Islet precursor cell (in vitro differentiated cells): ENCODE measurements around the gene SCT.
"Not testable (repeated sequence)": the region's sequence is repeated elsewhere in the genome, so short reads cannot be mapped to it uniquely, and the experiment has no call there.

ENCODE experiments used
- DNase-seq: peaks from one replicate; pipeline ENCODE4 v3.0.0-alpha.2; 2018

SCT gene, protein sequence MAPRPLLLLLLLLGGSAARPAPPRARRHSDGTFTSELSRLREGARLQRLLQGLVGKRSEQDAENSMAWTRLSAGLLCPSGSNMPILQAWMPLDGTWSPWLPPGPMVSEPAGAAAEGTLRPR

DNA sequence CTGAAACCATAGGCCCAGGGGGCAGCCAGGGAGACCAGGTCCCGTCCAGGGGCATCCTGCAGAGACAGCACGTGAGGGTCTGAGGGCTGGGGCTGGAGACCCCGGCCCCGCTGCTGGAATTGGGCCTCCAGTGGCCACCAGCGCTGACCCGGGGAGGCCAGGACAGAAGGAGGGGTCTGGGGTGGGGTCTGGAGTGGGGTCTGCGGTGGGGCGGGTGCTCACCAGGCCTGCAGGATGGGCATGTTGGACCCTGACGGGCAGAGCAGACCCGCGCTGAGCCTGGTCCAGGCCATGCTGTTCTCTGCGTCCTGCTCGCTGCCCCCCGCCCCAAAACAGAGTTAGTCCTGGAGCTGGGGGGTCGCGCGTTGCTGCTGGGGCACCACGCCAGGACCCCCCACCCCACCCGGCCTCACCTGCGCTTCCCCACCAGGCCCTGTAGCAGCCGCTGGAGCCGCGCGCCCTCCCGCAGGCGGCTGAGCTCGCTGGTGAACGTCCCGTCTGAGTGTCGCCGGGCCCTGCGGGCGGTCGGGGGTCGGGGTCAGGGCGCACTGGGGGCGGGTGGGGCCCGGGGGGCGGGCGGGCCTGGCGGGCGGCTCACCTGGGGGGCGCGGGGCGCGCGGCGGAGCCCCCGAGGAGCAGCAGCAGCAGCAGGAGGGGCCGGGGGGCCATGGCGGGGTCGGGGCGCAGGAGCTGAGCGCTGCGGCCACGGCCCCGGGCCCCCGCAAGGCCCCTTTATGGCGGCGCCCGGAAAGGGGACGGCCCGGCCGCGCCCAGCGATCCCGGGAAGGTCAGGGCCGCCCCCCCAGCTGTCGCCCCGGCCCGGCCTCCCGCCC, at the start of gene SCT:
Gene SCT (minus strand): TSS at position 707 of the 833 bp plus-strand sequence. CDS start 38 bp downstream, at position 669.
- DNase-seq = no peak

DNA sequence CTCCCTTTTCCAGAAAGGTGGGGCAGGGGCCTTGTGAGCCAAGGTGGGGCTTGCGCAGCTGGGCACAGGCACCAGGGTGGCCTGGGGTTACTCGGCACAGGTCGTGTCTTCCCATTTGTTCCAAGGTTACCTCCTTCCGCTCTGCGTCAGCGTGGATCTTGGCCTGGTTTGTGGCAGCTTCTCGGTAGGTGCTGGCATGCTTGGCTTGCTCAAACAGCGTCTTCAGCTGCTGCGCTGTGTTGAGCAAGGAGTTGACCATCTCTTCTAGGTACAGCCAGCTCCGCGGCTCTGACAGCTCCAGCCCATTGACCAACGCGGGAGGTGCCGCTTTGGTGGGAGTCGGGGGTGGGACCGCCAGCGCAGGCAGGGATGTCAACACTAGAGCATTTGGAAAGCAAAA, 47.4 kb upstream of the SCT start:
- DNase-seq = no peak

DNA sequence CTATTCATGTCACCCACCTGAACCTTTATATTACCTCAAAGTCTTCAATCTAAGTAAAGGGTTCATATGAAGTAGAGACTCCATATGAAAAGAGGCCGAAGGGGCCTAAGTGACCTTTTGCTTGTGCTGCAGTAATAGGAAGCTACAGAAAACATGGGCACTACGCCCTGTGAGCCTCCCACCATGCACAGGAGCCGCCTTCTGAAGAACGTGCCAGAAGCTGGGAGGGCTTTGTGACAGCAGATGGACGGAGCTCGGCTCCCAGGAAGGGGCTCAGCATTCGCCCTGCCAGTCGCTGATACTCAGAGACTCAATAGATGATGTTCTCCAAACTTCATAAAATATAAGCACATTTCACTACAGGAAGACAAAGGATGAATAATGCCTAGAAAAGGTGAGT, 46.9 kb upstream of the SCT start:
- no peak for DNase-seq

DNA sequence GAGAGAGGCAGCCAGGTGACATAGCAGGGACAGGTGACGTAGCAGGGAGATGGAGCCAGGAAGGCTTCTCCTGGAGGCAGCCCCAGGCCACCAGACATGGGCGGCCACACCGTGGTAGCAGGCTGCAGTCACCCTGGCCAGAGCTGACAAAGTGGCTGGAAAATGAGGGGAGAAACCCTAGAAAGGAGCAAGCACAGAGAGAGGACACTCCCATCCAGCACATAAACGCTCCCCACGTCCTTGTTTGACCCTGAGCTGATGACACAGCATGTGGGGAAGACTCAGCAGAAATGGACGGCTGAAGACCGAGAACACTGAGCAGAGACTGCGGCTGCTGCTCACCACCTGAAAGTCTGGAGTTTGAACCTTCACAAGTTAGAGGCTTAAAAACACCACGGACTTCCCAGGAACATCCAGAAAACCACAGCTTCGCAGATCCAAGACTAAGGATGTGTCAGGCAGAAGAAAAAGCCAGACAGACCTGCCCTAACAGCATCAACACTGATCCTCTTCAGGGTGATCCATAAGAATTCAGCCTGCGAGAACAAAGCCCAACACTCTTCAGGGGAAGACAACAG, 38.8 kb upstream of the SCT start:
- no peak for DNase-seq

DNA sequence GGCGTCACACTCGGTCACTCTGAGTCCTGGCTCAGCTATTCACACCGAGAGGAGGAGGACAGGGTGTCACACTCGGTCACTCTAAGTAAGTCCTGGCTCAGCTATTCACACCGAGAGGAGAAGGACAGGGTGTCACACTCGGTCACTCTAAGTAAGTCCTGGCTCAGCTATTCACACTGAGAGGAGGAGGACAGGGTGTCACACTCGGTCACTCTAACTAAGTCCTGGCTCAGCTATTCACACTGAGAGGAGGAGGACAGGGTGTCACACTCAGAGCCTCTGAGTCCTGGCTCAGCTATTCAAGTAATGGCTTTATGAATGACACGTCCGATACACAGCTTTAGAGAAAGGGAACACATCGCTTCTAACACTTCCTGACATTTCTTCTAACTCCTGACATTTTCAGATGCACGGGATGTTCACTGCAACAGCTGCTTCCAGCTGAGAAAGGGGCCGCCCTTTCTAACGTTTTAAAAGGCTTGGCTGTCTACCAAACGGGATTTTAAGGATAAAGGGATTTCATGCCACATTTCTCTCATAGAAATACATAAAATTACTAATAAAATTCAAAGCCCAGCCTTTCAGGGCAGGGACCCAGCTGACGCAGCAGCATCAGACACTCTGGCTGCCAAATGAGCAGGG, 38.2 kb upstream of the SCT start:
- DNase-seq = no peak

DNA sequence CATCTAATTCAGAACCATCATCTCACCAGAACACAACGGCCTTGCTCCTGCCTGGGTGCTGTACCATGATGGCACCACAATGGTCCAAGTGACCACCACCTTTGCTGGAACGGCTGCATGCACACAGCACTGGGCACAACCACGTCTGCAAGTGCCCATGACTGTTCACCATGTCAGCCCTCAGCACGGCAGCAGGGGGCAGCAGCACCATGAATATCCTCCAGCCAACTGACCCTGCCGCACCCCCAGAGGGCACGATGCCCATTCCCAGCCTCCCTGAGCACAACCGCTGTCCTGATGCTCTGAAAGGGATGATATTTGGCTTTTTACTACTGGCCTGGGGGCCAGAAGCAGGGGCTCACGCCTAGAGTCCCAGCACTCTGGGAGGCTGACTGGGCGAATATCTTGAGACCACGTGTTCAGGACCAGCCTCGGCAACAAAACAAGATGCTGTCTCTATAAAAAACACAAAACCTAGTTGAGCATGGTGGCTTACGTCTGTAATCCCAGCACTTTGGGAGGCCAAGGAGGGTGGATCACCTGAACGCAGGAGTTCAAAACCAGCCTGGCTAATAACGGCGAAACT, 35.8 kb upstream of the SCT start:
- peak; percentile 78 for DNase-seq

DNA sequence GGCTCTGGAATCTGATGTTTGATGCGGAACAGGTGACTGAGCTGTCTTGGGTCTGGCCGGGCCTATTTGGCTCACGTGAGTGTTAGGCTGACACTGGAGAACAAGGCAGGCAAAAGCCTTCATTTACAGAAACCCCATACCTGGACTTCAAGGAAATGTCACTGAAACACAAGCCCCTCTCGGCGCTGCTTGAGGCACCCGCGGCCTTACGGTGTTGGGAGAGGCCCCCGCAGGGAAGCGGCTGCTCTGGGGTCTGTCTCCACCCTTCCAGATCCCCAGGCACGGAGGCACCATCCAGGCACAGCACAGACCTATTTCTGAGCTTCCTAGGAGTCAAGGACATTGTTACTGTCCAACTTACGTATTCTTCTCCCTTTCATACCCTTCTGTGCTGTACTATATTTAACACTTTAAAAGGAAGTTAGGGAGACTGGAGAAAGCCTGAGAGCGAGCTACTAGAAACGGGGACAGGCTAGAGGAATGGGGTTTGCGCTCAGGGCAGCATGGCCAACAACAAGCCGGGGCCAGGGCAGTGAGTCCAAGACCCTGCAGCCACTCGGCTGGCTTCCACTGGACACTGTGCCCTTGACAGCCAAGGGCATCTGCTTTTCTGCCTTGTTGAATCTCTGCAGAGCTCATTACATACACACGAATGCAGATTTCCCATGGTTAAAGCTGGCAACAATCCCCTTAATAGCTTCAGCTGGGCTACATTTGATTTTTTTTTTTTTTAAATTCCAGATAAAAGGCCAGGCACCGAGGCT, 33.9 kb upstream of the SCT start:
- no peak for DNase-seq

DNA sequence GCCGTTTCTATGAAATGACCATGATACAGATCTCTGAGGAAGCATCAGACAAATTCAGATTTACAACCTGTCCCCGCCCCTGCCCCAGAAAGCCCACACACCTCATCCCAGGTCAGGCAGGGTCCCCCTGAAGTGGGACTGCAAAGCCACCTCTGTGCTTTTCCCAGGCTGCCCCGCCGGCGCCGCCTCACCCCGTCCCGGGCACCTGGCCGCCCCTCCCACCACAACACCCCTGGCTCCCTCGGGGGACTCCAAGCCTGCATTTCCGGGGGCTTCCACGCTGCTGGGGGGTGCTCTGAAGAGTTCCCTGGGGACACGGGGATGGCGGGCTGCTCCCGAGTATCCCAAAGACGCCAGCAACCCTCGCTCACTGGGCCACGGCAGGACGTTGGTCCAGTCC, 33.3 kb upstream of the SCT start:
- no peak for DNase-seq

DNA sequence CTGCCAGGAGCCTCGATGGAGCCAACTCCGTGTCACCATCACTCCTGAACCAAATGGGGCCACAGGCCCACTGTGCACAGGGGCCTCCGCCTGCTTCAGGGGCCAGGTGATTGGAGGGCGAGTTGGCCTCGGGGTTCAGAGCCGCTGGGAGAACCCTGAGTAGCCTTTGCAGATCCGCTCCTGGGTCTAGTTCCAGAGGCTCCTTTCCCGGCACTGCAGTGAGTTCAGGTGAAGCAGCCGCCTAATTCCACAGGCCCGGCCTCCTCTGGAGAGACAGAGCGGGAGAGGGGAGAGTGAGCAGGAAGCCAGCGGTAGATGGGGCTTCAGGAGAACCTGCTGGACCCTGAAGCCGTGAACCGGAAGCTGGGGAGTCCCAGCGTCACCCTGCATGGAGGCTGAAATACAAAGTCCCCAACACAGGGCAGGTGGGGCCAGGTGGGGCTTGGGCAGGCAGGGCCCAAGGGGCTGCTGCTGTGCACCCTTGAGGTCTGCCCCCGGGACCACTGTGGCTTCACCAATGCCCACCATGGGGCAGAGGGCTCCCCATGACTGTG, 32.6 kb upstream of the SCT start:
- peak; percentile 34 for DNase-seq

DNA sequence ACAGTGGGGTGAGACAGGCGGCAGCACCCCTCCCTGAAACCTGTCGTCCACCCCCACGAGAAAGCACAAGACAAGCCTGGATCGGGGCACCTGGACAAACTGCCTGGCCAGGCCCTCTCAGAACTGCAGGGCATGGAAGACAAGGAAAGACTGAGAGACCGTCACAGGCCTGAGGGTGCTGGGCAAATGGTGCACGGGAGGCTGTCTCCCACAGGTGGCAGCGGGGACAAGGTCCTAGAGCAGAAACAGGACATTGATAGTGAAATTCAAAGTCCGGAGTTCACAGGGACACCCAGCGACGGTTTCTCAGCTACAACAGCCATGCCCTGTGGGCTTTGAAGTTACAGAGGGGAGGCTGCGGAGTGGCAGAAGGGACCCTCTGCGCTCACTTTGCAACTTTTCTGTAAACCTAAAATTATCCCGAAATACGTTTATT, 30.7 kb upstream of the SCT start:
- DNase-seq = no peak

DNA sequence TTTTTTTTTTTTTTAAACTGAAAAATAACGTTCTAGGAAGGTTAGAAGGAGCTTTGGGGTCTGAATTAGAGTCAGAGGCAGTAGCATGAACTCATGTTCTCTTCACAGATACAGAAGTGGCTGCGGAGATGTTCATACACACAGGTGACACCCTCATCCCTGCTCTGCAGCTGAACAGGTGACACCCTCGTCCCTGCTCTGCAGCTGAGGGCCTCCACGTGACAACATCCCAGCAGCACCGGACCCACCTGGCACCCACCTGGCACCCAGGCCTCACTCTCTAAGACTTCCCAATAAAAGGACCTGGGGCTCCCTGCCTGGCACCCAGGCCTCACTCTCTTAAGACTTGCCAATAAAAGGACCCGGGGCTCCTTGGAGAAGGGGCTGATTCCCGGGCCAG, 29.9 kb upstream of the SCT start:
- DNase-seq = no peak

DNA sequence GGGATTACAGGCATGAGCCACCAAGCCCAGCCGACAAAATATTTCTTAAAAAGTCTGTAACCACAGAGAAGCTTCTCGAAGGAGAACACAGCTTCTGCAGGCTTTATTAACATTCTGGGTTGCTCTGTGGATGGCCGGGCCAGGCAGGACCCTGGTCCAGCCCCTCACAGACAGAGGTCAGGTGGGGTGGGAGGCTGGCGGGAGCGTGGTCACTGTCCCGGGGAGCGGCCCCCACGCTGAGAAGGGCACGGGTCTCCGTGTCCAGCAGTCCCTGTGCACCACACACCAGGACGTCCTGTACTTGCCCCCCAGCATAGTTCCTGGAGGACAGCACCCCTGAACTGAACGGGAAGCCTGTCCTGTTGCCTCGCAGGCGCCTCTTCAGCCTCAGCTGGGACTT, 29.4 kb upstream of the SCT start:
- DNase-seq = no peak

DNA sequence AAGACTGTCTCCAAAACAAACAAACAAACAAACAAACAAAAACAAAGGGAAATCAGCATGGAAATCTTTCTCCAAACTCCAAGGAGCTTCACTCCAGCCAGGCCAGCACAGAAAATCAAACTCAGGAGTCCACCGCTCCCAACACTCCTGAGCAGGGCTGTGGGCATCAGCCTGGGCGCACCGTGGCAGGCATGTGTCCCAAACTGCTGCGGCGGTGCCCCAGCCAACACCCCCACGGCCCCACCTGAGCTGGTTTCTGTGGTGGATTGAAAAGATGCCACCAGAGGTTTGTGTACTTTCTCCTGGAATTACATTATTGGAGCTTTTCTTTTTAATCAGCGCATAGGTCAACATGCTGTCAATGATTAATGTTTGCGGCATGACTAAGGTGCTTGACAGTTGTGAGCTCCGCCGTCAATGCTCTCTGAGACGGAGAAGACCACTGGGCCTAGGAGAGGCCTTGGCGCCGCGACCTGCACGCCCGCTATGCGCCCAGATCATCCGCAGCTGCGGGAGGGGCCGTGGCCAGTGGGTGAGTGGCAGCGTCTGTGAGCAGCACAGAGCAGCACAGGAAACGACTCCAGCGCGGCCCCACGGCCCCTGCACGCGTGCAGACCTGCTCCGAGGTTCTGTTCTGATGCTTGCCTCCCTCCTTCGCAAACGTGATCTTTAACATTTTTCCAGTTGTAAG, 28.2 kb upstream of the SCT start:
- DNase-seq = no peak

DNA sequence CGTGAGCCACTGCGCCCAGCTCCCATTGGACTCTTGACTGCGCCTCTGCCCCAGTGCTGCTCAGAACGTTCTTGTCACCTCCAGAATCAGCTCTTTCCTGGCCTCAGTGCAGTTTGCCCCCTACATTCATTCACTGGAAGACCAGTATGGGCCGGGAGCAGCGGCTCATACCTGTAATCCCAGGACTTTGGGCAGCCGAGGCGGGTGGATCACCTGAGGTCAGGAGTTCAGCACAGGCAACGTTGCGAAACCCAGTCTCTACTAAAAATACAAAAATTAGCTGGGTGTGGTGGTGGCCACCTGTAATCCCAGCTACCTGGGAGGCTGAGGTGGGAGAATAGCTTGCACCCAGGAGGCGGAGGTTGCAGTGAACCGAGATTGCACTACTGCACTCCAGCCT, 27.5 kb upstream of the SCT start:
- not testable (repeated sequence) for DNase-seq

DNA sequence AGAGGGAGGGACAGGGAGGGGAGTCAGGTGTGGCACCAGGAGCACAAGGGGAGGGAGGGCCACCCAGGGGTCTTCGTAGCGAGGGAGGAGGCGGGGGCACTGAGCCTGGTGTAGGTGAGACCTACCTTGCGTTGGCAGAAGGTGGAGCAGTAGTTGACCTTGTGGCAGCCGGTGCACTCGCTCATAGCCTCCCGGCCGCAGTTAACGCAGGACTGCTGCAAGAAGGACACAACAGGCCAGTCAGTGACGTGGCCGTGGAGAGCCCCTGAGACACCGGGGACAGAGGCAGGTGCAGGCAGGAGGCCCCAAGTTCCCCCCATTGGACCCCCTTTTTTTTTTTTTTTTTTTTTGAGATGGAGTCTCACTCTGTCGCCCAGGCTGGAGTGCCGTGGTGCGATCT, 26.9 kb upstream of the SCT start:
- DNase-seq = no peak

DNA sequence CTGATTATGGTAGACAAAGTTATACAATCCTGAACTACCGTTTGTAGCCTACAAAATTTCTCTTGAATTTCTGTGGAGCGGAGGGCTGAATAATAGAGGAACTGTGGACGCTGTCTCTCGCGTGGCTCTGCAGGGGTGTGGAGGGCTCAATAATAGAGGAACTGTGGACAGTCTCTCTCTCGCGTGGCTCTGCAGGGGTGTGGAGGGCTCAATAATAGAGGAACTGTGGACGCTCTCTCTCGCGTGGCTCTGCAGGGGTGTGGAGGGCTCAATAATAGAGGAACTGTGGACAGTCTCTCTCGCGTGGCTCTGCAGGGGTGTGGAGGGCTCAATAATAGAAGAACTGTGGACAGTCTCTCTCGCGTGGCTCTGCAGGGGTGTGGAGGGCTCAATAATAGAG, 26.2 kb upstream of the SCT start:
- DNase-seq = not testable (repeated sequence)

DNA sequence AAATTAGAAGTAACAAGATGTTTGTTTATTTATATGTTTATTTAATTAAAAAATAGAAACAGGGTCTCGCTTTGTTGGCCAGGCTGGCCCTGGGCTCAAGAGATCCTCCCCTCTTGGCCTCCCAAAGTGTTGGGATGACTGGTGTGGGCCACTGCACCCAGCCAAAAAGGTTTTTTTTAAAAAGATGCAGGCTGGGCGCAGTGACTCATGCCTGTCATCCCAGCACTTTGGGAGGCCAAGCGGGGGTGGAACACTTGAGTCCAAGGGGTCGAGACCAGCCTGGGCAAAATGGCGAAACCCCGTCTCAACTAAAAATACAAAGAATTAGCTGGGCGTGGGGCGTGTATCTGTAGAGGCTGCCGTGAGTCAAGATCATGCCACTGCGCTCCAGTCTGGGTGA, 23.5 kb upstream of the SCT start:
- no peak for DNase-seq

DNA sequence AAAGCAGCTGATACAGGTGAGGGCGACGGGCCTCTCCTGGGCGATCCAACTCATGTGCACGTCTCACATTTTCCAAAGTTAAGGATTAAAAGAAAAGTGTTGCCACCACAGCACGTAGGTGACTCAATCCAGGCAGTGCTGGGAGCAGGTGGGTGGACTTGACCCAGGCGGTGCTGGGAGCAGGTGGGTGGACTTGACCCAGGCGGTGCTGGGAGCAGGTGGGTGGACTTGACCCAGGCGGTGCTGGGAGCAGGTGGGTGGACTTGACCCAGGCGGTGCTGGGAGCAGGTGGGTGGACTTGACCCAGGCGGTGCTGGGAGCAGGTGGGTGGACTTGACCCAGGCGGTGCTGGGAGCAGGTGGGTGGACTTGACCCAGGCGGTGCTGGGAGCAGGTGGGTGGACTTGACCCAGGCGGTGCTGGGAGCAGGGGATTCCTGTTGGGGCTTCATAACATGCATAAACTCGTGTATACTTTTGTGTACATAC, 20.7 kb upstream of the SCT start:
- not testable (repeated sequence) for DNase-seq

DNA sequence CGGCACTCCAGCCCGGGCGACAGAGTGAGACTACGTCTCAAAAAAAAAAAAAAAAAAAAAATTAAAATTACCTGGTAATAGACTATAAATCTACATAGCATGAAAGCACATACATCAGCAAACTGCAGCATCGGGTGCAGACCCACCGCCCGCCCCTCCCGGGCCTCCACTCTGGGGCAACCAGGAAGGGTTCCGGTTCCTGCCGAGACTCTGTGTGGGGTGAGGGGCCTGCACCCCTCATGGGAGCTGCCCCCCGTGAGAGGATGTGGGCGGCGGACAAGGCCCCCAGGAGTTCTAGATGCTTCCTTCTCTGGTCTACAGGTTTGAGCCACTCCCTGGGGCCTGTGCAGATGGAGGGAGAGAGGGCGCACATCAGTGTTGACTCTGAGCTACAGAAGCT, 19.2 kb upstream of the SCT start:
- no peak for DNase-seq

DNA sequence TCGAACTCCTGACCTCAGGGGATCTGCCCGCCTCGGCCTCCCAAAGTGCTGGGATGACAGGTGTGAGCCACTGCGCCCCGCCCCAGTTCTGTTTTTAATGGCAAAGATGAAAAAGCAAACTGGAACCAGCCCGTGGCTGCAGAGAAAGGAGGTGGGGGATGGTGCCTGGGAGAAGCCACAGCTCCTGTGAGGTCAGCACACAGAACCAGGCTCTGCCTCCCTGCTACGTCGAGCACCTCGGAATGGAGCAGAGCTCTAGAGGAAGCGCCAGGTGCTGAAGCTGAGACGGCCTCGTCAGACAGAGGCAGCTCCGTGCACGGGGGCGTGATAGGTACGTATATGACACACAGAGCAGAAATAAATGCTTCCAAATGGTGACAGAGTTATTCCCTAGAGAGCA, 18.6 kb upstream of the SCT start:
- no peak for DNase-seq
